ENCODE measurements around the gene NUMB.
A peak's percentile ranks its signal among the peaks of the same experiment; 100 is the strongest.

The NUMB gene

GRCh38 chr14:73260574-73260973 is 197.8 kb downstream of the NUMB start:
- DNase-seq, result no peak

- DNase-seq, result peak in 1 of 4 experiments; percentile 24
Observed at GRCh38 chr14:73259837-73260236, 198.5 kb downstream of the NUMB start.

GRCh38 chr14:73258845-73259611 is 199.3 kb downstream of the NUMB start:
- DNase-seq, result no peak

- DNase-seq, result no peak
Observed at GRCh38 chr14:73258076-73258475, 200.3 kb downstream of the NUMB start.

- DNase-seq, result no peak
Observed at GRCh38 chr14:73255693-73256225, 202.6 kb downstream of the NUMB start.

GRCh38 chr14:73255005-73255400 is 203.3 kb downstream of the NUMB start:
- no peak for DNase-seq

- no peak for DNase-seq
Observed at GRCh38 chr14:73254247-73255004, 203.9 kb downstream of the NUMB start.

GRCh38 chr14:73253721-73254120 is 204.6 kb downstream of the NUMB start:
- DNase-seq, result no peak

- no peak for DNase-seq
Observed at GRCh38 chr14:73253323-73253610, 205.1 kb downstream of the NUMB start.

GRCh38 chr14:73252491-73253322 is 205.6 kb downstream of the NUMB start:
- no peak for DNase-seq

- DNase-seq, result no peak
Observed at GRCh38 chr14:73251516-73252215, 206.7 kb downstream of the NUMB start.

- DNase-seq, result peak in 1 of 4 experiments; percentile 1
Observed at GRCh38 chr14:73250781-73251500, 207.4 kb downstream of the NUMB start.

- DNase-seq, result no peak
Observed at GRCh38 chr14:73250317-73250713, 208.0 kb downstream of the NUMB start.

- no peak for DNase-seq
Observed at GRCh38 chr14:73249564-73250316, 208.6 kb downstream of the NUMB start.

GRCh38 chr14:73249108-73249507 is 209.2 kb downstream of the NUMB start:
- no peak for DNase-seq

- peak; percentile 71 to 81 (median 77) for DNase-seq
Observed at GRCh38 chr14:73248108-73248868, 210.1 kb downstream of the NUMB start.

GRCh38 chr14:73246387-73247150 is 211.8 kb downstream of the NUMB start:
- peak in 1 of 4 experiments; percentile 14 for DNase-seq

- peak; percentile 85 to 94 (median 90) for DNase-seq
Observed at GRCh38 chr14:73245480-73246325, 212.6 kb downstream of the NUMB start.
